Kasumi-1 (cell line): Measurements from ENCODE around the gene MAF.

Source experiments
- DNase-seq, 2 experiments: peaks; one replicate each; lab custom pipeline; 2025; lab: John Stamatoyannopoulos, UW

Gene MAF

DNA sequence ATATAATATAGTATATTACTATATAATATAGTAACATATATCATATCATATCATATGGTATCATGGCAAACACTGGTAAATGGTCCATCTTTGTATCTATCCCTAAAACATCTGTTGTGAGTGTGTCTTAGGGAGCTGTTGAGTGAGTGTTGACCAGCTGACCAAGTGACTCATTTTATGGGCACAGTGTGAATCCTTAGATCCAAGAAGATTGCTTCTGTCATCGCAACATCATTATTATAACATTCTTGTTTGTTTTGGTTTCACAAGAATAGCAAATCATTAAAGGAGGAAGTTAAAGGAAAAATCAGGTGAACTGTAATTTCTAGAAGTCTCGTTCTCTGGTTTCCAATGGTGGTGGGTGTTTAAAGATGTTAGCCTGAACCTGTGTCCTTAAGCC, 11.7 kb upstream of the MAF start:
- no peak for DNase-seq

DNA sequence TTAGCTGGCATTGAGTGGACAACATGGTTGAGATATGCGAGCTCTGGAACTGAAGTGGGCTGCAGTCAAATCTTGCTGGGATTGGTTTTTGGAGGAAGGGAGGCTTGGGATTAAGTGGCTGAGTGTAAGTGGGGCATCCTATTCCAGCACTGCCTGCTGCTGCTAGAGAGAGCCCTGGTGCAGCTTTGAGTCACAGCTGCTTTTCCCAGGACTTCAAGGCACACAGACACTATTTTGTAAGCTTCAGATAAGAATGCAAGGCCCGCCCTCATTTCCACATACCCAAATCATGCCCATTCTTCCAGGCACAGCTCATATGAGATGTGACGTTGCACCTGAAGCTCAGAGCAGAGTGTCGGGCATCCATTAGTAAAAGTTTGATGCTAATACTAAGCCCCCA, 10.2 kb upstream of the MAF start:
- DNase-seq = no peak

DNA sequence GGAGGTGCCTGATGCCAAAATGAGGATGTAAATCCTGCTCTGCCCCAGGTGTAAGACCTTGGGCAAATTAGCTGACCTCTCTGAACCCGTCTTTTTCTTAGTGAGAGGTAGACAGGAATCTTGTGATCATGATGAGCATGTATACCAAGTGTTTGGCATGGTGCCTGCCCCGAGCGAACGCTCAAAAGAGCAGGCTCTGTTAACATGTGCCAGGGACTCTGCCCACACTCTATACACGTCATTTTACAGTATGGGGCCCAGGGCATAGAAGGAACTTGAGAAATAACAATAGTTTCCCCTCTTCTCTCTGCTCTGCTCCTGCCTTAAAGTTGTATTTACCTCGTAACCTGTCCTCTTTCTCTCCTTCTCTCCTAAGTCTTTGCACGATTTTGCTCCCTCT, 9.3 kb upstream of the MAF start:
- no peak for DNase-seq

DNA sequence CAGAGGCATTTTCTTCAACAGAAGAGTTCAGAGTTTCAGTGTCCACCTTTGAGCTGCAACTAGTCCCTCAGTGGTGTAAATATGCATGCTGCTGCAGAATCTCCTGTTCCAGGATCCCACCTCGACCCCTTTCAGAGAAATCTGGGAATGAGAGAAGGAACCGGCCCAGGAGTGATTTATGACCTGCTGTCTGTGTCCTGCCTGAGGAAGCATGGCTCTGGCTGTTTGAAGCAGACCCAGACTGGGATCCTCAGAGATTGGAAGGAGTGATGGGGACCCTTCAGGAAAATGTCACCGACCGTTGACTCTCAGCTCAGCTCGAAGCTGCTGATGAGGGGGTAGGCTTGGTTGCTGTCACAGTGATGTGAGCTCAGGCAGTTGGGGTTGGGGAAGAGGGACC, 8.4 kb upstream of the MAF start:
- no peak for DNase-seq

DNA sequence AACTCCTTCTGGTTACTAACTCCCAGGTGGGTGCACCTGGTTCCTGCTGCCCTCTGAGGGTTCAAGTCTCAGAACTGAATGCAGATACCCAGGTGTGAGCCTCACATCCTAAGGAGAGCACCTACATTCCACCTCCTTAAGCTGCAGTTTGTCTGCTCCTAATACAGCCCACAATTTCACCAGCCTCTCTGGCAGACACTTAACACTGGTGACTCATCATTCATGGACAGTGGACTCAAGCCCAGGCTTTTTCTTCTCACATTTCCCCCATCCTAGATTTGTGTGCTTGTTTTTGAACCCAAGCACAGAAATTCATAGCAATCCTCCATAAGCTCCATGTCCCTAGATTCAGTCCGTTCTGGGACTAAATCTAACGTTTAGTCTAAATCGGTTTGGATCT, 7.0 kb upstream of the MAF start:
- no peak for DNase-seq

DNA sequence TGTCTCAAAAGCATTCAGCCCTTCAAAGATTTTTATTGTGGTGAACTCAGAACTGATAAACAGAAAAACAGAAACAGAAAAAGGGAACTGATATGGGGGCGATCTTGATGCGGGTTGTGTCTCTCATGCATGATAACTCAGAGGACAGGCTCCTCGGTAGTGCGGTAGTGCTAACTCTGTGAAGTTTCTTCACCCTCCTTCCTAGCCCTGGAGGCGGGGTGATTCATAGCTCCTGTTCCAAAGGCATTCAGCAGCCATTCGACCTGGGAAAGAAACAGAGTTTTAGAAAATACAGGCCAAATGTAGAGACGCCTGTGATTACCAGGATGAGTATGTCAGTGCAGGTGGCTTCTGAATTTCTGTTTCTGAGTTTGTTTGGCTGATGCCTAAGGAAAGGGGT, 5.5 kb upstream of the MAF start:
- no peak for DNase-seq

DNA sequence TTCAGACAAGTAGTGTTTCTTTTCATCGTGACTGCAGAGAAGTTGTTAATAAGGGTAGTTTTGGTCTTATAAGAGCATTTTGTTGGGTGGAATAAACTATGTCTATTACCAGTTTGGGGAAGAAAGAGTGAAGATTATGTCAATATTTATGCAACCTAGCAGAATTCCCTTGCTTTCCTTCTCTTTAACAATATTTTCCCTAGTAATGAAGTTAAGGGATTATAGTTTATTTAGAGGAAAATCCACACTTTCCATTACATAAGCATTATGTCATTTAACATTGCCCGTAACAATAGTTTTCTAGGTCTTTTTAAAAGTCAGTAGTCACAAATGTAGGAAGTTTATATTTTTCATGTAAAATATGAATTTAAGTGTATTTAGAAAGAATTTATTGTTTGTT, 2.5 kb upstream of the MAF start:
- no peak for DNase-seq

DNA sequence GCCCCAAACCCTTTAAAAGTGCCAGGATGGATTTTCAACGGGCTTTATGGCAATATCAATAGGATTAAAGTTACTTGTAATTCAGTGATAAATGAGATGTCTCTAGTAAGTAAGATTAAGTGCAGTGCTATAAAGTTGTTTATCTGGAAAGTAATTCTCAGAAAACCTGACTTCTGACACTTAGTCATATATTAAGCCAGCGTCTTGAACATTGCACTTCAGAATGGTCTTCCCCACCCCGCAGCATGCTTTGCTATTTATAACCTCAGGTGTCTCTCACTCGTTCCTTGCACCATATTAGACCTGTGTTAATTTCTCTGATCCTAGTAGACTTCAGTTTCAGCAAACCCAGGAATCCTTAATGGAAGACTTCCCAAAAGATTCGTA, 2.1 kb upstream of the MAF start:
- no peak for DNase-seq

DNA sequence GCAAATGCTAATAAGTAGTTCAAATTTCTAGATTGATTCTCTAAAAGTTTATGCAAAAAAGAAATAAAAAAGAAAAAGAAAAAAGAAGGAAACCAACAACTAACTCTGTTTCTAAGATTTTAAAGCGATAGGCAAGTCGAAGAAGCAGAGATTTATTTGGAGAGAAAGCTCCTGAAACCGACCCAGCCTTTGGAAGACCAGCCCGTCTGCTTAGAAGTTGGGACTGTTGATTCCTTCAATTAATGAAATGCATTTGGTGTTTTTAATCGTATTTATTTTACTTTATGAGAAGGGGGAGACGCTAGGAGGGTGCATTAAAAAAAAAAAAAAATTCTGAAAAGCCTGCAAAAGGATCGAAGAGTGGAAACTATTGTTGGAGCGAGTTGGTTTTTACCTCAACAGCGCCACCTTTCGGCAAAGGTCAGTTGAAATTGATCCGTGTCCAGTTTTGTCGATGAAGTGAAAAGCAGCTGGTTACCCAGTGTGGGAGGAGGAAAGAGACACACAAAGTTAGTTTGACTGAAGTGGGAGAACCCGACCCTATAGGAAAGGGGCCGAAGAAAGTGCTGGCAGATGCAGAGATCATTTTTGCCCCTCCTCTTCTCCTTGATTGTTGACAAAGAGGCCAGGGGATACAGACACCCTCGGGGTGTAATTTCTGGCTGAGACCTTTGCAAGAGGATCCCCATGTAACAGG, 1.5 kb upstream of the MAF start:
- peak; percentile 67 to 70 for DNase-seq

DNA sequence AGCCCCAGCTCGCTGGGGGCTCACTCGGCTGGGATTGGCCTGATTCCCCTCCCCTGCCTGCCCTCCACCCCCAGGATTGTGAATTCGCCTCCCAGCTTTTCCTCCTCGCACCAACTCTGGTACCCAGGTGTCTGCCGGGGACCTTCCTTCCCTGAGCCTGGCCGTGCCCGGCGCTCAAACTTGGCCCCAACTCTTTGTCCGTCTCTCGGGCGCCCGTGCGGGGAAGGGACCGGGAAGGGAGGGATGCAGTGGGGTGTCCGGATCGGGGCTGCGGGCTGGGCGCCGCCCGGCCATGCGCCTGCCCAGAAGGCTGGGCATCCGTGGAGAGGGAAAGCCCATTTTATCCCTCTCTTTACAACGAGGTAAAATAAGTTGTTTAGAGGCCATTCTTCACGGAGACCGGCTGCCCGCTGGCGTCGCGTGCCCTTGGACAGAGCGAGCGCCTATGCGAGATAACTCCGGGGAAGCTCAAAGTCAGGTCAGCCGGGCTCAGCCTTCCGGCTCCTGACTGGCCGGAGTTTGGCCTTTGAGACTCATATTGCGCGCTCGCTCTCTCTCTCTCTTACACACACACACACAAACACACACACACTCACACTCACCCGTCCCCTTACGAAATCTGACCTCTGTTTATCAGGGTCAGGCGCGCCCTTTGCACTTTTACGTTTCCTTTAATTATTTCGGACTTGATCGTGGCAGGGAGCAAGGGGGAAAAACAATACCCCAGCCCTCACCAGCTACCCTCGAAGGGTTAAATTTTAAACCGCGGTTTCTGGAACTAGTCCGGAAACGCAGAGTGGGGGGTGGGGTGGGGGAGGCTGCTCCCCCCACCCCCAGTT, 774 bp upstream of the MAF start:
- no peak for DNase-seq

DNA sequence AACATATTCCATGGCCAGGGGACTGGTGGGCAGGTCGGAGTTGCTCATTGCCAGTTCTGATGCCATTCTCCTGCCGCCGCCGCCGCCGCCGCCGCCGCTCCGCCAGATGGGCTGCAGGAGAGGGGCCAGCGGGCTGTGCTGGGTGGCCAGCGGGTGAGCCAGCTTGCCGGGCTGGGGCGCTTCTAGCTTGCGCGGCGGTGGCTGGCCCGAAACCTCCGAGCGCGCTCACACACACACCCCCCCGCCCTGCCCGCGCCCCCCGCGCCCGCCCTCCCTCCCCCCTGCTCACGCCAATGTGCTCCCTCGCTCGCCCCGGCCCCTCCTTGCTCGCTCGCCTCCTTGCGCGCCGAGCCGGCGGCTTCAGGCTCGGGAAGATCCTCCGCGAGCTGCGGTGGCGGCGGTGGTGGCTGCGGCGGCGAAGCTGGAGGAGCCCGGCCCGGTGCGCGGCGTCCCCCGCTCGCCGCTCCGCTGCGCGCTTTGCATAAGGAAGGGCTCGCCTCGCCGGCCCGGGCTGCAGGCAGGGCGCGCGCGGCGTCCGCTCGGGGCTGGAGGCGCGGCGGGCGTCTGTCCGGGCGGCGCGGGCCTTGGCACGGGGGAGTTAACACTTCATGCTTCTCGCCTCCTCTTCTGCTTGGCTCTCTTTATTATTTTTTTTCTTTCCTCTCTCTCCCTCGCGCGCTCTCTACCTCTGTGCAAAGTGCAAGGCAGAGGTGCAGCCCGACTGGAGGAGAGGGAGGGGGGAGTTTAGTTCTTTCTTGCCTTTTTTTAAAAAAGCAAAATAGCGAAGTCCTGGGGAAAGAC, 500 bp downstream of the MAF start:
- peak; percentile 4 to 47 for DNase-seq

DNA sequence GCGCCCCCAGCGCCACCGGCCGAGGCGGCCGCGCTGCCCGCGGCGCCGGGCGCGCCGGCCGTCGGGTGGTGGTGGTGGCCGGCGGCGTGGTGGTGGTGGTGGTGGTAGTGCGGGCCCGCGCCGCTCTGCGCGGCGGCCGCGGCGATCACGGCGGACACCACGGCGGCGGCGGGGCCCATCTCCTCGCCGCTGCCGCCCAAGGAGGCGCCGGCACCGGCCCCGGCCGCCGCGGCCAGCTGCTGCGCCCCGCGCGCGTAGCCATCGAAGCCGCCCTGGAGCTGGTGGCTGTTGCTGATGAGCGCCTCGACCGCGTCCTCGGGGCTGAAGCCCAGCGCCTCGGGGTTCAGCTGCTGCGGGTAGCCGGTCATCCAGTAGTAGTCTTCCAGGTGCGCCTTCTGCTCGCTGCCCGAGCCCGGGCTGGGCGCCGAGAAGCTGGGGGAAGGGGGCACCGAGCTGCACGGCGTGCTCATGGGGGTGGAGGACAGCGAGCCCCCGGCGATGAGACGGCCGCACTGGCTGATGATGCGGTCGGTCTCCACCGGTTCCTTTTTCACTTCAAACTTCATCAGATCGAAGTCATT, 1.2 kb downstream of the MAF start:
- DNase-seq = no peak

DNA sequence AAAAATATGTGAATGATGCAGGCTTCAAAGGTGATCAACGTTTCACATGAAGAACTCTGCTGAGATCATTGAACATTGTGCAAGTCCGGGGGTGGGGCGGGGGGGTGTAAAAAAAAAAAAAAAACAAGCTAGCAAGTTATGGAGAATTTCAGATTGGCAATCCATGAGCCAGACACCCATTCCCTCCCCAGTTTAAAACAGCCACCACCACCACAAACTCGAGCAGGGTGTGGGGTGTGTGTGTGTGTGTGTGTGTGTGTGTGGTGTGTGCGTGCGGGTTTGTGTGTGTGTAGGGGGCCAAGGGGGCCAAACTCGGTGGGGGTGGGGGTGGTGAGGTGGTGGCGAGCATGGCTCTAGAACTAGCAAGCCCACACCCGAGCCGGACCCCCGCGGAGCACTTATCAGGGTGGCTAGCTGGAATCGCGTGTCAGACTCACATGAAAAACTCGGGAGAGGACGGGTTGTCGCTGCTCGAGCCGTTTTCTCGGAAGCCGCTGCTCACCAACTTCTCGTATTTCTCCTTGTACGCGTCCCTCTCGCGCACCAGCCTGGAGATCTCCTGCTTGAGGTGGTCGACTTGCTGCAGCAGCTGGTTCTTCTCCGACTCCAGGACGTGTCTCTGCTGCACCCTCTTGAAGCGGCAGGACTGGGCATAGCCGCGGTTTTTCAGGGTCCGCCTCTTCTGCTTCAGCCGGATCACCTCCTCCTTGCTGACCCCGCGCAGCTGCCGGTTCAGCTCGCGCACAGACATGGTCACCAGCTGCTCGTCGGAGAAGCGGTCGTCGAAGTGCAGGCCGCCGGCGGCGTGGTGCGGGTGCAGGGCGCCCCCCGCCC, 2.0 kb downstream of the MAF start:
- DNase-seq = peak; percentile 27 to 65

DNA sequence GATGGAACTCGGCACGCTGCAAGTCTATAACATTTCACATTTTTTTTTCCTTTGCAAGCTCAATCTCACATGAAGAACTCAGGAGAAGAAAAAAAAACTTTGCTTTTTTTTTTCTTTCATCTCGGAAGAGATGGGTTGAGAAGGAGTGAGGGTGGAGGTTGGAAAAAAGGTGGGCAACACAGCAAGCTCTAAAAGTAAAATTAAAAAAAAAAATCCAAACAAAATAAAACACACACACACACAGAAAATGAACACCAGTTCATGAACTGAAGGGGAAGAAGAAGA, 2.5 kb downstream of the MAF start:
- DNase-seq = no peak

DNA sequence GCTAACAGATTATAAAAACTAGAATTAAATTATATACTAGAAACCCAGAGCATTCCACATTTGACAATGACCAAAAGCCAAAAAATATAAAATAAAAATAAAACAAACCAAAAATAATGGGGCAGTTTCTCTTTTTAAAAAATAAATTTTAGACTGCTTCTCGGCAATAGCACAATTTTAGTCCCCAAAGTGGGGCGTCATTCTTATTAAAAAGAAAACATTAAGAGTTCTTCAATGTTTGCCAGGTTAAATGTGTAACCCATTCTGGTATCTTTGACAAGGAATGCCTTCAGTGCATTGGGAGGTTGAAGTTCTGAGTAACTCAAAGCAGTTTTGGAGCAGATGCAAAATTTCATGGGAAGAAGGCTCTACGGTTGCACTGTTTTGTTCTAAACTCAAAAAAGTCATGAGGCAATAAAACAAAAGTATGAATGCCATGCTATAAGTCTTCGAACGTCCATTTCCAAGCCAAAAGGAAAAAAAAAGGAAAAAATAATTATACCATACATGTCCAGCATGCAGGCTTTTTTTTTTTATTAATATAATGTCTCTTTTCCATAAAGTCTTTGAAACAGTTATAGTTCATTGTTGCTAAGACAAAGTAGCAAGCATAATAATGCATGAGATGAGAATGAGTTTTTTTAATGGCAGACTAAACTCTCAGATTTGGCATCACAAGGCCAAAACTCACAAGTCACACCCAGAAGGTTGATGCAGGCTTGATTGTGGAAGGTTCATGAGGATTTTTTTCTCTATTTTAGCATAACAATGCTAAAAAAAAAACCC, 3.1 kb downstream of the MAF start:
- no peak for DNase-seq

DNA sequence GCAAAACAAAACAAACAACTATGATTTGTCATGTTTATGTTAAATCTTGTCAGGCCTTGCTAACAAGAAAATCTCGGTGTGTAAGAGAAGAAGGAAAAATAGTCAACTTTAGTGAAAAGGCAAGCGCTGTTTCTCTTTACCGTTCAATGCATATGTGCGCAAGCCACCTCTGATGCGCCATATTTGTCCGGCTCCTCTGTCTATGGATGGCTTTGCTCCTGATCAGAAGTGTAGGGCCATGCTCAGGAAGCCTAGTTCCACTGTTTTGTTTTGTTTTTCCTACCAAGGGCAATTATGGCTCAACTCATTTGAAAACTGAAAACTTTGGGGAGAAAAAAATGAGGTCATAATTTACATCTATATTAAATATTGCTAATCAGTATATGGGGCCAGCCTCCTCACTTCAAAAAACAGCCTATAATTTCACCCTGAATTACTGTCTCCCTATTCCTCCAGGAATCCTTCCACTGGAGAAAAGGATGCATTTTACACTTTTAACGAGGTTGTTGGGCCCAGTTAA, 4.5 kb downstream of the MAF start:
- no peak for DNase-seq

DNA sequence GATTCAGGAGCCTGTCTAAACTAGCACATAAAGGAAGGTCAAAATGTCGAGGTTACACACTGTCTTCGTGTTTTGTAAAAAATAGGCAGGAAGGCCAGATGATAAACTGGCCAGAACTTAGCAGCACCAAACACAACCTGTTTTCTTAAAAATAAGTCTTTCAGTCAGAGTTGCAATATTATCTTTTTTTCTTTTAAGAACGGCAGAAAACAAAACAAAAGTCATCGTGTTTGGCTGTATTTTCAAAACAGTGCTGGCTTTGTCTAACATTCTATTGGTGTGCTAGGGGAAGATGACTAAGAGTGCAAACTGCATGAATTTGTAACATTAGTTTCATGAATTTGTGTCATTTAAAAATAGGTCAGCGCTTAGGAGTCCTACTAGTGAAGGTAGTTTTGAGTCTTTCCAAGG, 5.3 kb downstream of the MAF start:
- DNase-seq = no peak

DNA sequence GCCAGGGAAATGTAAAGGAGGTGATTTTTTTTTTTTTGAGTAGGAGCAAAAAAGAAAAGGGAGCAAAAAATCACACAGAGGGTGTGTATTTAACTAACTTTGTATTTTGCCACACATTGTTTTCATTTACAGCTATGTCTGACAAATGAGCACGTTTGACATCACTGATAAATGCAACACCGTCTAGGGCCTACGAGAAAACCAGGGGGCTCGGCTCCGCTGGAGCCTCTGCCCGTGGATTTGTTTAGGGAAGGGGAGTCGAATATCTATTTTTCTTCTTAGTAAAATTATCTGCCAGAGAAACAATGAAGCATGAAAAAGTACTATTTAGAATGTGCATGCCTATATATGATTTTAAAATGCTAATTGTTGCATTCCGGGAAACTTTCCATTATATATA, 6.8 kb downstream of the MAF start:
- DNase-seq = no peak

DNA sequence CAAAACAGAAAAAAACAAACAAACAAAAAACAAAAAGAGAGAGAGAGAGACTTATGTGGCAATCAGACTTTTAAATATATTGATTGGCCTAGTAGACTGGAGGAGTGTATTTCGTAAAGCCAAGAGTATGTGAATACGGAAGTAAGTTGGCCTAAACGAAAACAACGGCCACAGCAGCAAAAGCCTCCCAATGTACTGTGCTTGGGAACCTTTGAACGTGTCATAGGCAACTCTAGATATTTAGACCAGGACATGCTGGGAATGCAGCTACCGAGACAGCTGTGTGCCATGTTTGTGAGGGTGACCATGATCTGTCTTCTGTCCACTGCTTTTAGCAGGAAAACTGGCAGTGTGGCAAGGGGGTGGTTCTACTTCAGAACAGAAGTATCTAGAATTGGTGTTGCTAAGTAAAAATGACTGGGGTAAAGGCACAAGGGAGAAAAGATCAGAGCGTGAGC, 7.4 kb downstream of the MAF start:
- DNase-seq = no peak

DNA sequence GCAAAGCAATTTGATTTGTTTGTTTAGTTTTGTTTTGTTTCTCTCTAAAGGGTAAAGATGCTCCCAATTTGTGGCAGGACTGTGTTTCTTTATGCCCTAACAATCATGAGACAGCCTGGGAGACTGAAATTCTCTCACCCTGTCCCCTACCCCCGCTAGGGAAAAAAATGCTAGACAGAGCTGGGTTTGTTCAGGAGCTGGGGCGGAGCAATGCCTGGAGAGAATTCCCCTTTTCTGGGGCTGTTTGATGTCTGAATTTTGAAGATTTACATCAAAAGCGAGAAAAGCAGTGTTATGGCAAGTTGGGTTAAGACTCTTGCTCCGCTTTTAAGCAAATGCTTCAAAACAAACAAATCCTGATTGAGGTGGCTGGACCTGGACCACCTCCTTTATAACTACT, 8.4 kb downstream of the MAF start:
- no peak for DNase-seq

DNA sequence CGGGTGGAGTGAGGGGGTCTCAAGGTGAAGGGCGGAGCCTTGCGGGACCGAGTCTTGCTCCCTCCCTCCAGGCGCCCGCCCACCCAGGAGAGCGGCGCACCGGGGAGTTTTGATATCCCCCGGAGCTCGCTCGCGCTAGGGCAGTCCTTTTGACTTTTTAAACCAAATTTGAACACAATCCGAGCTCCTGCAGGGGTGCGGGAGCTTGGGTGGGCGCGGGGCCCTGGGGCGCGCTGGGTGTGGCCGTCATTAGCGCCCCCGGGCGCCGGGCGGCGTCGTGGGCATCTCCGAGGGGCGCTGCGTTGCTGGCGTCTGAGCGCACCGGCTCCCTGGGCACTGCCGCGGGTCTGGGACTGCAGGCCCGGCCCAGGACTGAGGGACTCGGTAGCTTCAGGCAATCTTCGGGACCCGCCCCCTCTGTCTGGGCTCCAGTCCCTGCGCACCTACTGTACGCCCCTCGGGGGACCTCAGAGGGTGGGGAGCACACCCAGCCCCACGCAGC, 10.9 kb downstream of the MAF start:
- DNase-seq = no peak
